Endothelial cell of umbilical vein (primary cell): ENCODE measurements around the gene RPL37A.

ENCODE experiments used
- CTCF ChIP-seq, 2 donors: IDR thresholded peaks; 1 replicate in 1 of 2; 2 replicates in 1 of 2; pipeline ENCODE4 v1.5.1; 2011; ENCODE audit warnings: low read length in 2 of 2, mild to moderate bottlenecking in 2 of 2, moderate library complexity in 2 of 2, control low read depth in 1 of 2, inconsistent platforms in 1 of 2, low read depth in 1 of 2; ENCODE audit not compliant: insufficient read depth in 1 of 2; ENCODE audit errors: extremely low read depth in 1 of 2
- MAX ChIP-seq: IDR thresholded peaks from 2 replicates; pipeline ENCODE4 v1.6.1; 2011; ENCODE audit not compliant: insufficient read depth, insufficient read length
- POLR2A ChIP-seq: IDR thresholded peaks from 2 replicates; pipeline ENCODE4 v1.6.1; 2012; ENCODE audit warnings: low read depth, mild to moderate bottlenecking, control low read depth, low read length
- POLR2AphosphoS5 ChIP-seq: IDR thresholded peaks from 2 replicates; pipeline ENCODE4 v1.6.1; 2012; ENCODE audit warnings: low read depth, mild to moderate bottlenecking, control low read depth, low read length, moderate library complexity; ENCODE audit not compliant: insufficient read depth

- no peak for TF ChIP-seq CTCF (IDR thresholded peaks at IDR 0.05; ENCODE audit: extremely low read depth in 1 of 2, insufficient read depth in 1 of 2, low read depth in 1 of 2, low read length in 2 of 2)
- TF ChIP-seq POLR2A = no peak
- TF ChIP-seq POLR2AphosphoS5 = peak; percentile 24
- no peak for TF ChIP-seq MAX
These were observed 3.9 kb downstream of the RPL37A start for GRCh38 chr2:216502381-216503158.
